Measurements from ENCODE around the gene DBN1.
"Not testable (repeated sequence)": the region's sequence is repeated elsewhere in the genome, so short reads cannot be mapped to it uniquely, and the experiment has no call there.

Gene DBN1

GRCh38 chr5:177427919-177428573, 45.4 kb downstream of the DBN1 start:
- peak; percentile 80 for DNase-seq

DNA sequence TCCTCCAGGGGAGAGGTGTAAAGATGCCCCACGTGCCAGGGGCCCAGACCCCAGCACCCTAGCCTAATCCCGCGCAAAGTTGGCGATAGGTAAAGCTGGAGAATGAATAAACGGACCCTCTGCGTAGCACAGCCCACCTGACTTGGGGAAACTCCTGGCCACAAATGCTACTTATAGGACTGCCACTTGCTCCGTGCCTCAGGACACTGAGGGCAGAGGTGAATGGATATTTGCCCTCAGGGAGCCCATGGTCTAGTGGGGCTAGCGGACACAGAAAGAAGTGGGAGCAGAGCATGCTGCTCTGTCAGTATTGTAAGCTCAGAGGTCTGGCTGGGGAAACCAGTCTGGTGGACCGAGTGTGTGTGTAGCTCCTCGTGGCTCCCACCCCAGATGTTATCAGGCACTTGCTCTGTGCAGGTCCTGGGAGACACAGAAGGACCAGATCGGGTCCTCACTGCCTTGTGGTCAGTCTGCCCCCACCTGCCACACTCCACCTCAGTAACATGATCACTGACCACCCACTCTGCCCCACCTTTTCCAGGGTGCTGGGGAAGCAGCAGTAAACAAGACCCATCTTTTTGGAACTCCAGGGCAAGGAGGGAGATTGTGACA, 46.1 kb downstream of the DBN1 start:
- peak; percentile 75 for DNase-seq

GRCh38 chr5:177426566-177427210, 46.7 kb downstream of the DBN1 start, which contains the start of gene GRK6:
TSS of gene GRK6 (plus strand) at chr5:177426676. CDS start at chr5:177426846, 170 bp downstream.
- DNase-seq, result peak; percentile 81

DNA sequence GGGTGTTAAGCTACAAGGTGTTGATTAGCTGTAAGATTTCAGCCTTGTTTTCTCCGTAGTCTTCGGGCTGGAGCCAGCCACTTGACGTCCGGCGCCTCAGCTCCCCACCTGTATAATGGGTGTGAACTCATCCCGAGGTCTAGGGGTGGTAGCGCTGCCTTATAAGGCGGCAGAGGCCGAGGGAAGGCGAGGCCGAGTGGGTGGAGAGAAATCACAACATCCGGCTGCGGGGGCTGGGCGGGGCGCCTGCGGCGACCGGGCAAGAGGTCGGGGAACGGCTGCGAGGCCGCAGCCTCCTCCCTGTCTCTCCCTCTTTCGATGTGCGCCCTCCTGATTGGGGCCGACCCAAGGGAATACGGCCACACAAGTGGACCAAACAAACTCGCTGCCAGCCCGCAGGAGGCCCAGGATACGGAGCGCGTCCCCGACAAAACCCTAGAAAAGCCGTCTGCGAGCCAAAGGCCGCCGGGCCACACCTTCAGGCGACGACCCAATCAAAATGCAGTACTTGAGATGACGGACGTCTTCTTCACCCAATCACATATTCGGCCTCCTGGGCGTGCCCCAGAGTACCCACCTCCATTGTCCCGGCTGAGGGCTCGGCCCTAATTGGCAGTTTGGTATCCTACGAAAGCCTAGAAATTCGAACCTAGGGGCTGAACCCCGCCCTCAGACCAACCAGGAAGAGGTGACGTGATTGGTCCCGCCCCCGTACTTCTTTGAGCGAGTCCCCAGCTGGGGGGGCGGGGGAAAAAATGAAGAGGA, 47.5 kb downstream of the DBN1 start:
- DNase-seq, result peak; percentile 98

DNA sequence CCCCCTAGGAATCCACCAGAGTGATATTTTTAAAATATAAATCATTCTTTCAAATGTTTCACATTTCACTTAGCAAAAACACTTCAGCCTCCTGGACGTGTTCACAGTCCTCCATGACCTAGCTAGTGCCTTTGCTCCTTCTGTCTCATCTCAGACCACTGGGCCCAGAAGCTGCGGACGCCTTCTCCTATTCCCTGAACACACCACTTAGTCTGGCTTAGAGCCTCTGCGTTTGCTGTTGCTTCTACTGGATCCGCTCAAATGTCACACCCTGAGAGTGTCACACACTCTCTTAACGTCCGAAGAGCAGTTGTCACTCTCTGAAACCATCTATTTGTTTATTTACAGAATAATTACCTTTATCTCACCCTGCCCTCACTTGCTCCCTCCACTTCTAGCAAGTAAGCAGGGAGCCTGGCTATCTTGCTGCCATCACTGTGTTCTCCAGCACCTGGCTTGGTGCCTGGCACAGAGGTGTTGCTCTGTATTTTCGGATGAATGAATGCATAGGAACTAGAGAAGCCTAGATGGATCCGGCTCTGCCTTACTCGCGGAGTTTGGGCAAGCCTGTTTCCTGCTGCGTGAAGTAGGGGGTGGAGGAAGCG, 48.1 kb downstream of the DBN1 start:
- DNase-seq, result no peak

- no peak for DNase-seq
These were observed 49.8 kb downstream of the DBN1 start for GRCh38 chr5:177423671-177424070.

DNA sequence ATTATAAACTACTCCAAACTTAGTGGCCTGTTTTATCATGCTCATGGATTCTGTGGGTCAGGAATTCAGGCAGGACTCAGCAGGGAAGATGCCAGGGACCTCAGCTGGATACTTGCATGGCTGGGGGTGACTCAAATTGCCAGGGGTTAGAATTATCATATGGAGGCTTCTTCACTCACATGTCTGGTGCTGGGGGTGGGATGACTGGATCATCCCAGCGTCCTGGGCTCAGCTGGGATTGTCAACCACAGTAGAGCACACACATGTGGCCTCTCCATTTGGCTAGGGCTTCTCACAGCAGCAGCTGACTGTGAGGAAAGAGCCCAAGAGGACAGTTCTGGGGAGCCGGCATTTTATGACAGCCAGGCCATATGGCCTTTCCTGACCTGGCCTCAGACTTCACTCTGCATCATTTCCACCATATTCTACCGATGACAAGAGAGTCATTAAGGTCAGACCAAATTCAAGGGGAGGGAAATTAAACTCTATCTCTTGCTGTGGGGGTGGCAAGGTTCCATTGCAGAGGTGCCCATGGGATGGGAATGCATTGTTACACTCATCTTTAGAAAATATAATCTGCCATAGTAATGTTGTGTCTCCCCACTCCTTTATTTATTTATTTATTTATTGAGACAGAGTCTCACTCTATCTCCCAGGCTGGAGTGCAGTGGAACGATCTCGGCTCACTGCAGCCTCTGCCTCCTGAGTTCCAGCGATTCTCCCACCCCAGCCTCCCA, 52.2 kb downstream of the DBN1 start:
- DNase-seq, result no peak

DNA sequence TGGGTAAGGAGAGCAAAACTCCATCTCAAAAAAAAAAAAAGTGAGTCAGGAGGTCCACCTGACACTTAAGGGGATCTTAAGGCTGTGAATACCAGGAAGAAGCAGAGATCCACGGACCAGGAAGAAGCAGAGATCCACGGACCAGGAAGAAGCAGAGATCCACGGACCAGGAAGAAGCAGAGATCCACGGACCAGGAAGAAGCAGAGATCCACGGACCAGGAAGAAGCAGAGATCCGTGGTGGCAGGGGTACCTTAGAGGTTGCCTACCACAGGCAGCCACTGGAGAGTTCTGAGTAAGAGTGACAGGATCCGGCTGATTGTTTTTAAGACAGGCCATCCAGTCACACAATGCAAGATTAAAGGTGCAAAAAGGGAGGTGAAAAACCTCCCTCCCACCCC, 53.0 kb downstream of the DBN1 start:
- DNase-seq, result not testable (repeated sequence)

GRCh38 chr5:177419046-177419445, 54.4 kb downstream of the DBN1 start:
- no peak for DNase-seq

DNA sequence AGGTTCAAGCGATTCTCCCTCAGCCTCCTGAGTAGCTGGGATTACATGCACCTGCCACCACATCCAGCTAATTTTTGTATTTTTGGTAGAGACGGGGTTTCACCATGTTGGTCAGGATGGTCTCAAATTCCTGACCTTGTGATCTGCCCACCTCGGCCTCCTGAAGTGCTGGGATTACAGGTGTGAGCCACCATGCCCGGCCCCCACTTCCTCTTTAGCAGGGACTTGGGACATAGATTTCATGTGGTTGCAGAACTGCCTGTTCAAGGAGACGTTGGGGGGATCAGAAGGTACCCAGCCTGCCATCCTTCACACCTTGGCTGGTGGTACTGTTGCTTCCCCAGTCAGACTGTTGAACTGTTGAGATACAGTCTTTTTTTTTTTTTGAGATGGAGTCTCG, 56.4 kb downstream of the DBN1 start:
- DNase-seq, result not testable (repeated sequence)

- DNase-seq, result no peak
These were observed 59.0 kb downstream of the DBN1 start for GRCh38 chr5:177414481-177414880.

DNA sequence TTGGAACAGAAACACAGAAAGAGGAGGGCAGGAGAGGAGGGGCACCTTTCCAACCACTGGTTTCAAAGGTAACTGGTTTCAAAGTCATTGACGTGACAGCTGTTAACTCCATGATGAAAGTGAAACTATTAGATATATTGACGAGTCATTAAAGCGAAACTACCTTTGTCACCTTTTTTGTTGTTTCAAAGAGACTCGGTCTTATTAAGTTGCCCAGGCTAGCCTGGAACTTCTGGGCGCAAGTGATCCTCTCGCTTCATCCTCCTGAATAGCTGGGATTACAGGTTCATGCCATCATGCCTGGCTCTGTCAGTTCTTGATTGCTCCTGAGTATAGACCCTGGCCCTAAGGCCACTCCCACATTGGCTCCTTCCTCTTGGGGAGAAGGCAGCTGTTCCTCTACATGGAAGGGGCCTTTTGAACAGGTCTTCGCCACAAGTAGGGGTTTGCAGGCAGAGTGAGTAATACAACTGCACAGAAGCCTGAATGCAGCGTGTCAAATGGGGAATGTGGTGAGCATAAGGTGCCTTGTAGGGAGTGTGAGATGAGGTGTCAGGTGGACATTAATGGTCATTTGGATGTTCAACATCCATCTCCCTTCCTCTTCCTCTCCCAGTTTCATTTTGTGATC, 60.7 kb downstream of the DBN1 start:
- DNase-seq, result no peak

- no peak for DNase-seq
These were observed 62.9 kb downstream of the DBN1 start for GRCh38 chr5:177410575-177410974.

GRCh38 chr5:177409043-177409801, 64.2 kb downstream of the DBN1 start, which contains the start of gene F12:
TSS of gene F12 (minus strand) at chr5:177409564. CDS start at chr5:177409527, 37 bp downstream.
- DNase-seq, result no peak

Data from activated CD8-positive, alpha-beta memory T cell treated with anti-CD3 and anti-CD28 coated beads, Interleukin-2, amount 50 U/mL, for 48 hours (primary cell).